ENCODE measurements around the gene SLC17A3. TPM values are rescaled to one million over a fixed set of nuclear protein-coding genes. Genes with fewer than 3 reads are reported as not detected.

The SLC17A3 gene
- total and polyA plus RNA-seq, 2 donors (not counting 3 experiments of a cell fraction or from before 2014, with no cell fraction given), result not detected

GRCh38 chr6:25815194-25815593 lies 58.8 kb downstream of the SLC17A3 start:
- no peaks in the 10 kb centered on the region for H3K79me2 ChIP-seq (ENCODE audit: control insufficient read depth, insufficient read depth, low read length)
- ChIA-PET CTCF (interaction anchor here (1.0 kb wide), 1 partner anchor 8 kb away, joined by 3 read pairs; no protein-coding TSS in a partner anchor), POLR2A (no interaction called here)
- dilution Hi-C loops (cut with MboI; ENCODE audit: extremely low pct_ligation_motif_present, low sequenced_read_pairs), result no loop called here
- no peaks in the 10 kb centered on the region for H3K36me3 ChIP-seq (ENCODE audit: control insufficient read depth in 2 of 2, extremely low read depth in 1 of 2, insufficient read depth in 2 of 2, low read length in 2 of 2)
- intact Hi-C loops (cut with micrococcal nuclease), result no loop called here
- H4K20me1 ChIP-seq (replicated peaks; ENCODE audit: control insufficient read depth, extremely low read depth, insufficient read depth, low read length), result no peaks in the 10 kb centered on the region
- H3K9me1 ChIP-seq (replicated peaks; ENCODE audit: control insufficient read depth, extremely low read depth, insufficient read depth, low read length), result no peaks in the 10 kb centered on the region
- H3K9me3 ChIP-seq (replicated peaks; ENCODE audit: control insufficient read depth, insufficient read depth, low read length), result no peaks in the 10 kb centered on the region
- no TSS peak for BruUV-seq (replicated peaks)
- no peak for DNase-seq (ENCODE audit: low read depth, low spot score)
- no peaks in the 10 kb centered on the region for H3K27me3 ChIP-seq (ENCODE audit: control insufficient read depth in 2 of 2, insufficient read depth in 2 of 2, low read length in 2 of 2)
- no peak overlapping the region for H3K27ac ChIP-seq (ENCODE audit: insufficient read depth, low read depth, low read length)
- no peak overlapping the region for H3K4me3 ChIP-seq (replicated peaks in 1 of 3; ENCODE audit: insufficient read depth in 1 of 3, low read depth in 1 of 3, low read length in 3 of 3)
- H3K9ac ChIP-seq (replicated peaks; ENCODE audit: extremely low read depth, insufficient read depth, low read length), result no peak overlapping the region
- no peak overlapping the region for H3K4me2 ChIP-seq (ENCODE audit: insufficient read depth, low read length)
- H2AFZ ChIP-seq (ENCODE audit: low read depth, low read length), result no peak overlapping the region
- no peak for FAIRE-seq
- H3K4me1 ChIP-seq (ENCODE audit: control insufficient read depth, extremely low read depth, insufficient read depth, low read length), result no peaks in the 10 kb centered on the region
- TF ChIP-seq, protein P1, sequence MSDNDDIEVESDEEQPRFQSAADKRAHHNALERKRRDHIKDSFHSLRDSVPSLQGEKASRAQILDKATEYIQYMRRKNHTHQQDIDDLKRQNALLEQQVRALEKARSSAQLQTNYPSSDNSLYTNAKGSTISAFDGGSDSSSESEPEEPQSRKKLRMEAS (IDR thresholded peaks at IDR 0.05; ENCODE audit: insufficient read depth, insufficient read length), result no peak
- TF ChIP-seq GATA2 (IDR thresholded peaks at IDR 0.05; ENCODE audit: insufficient read depth, insufficient read length, low read depth, low read length) (no peak), FOS (IDR thresholded peaks at IDR 0.05; ENCODE audit: borderline replicate concordance, insufficient read depth, low read length) (no peak), EZH2 (IDR thresholded peaks at IDR 0.05; ENCODE audit: borderline replicate concordance, low read depth, low read length, severe bottlenecking) (no peak), POLR2AphosphoS5 (IDR thresholded peaks at IDR 0.05; ENCODE audit: insufficient read depth, low read depth, low read length) (no peak), JUN (IDR thresholded peaks at IDR 0.05; ENCODE audit: borderline replicate concordance, insufficient read depth, insufficient read length, low read depth) (no peak), POLR2A (IDR thresholded peaks at IDR 0.05; ENCODE audit: low read depth, low read length) (no peak), MYC (IDR thresholded peaks at IDR 0.05; ENCODE audit: low read depth, low read length) (no peak)
- TF ChIP-seq, protein P2, sequence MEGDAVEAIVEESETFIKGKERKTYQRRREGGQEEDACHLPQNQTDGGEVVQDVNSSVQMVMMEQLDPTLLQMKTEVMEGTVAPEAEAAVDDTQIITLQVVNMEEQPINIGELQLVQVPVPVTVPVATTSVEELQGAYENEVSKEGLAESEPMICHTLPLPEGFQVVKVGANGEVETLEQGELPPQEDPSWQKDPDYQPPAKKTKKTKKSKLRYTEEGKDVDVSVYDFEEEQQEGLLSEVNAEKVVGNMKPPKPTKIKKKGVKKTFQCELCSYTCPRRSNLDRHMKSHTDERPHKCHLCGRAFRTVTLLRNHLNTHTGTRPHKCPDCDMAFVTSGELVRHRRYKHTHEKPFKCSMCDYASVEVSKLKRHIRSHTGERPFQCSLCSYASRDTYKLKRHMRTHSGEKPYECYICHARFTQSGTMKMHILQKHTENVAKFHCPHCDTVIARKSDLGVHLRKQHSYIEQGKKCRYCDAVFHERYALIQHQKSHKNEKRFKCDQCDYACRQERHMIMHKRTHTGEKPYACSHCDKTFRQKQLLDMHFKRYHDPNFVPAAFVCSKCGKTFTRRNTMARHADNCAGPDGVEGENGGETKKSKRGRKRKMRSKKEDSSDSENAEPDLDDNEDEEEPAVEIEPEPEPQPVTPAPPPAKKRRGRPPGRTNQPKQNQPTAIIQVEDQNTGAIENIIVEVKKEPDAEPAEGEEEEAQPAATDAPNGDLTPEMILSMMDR (IDR thresholded peaks at IDR 0.05; ENCODE audit: extremely low read depth in 1 of 2, insufficient read depth in 1 of 2, low read depth in 1 of 2, low read length in 2 of 2), result no peak
